B cell (primary cell): ENCODE data around the gene GDF2. TPM values are rescaled to one million over a fixed set of nuclear protein-coding genes. Genes with fewer than 3 reads are reported as not detected.

Experiments used
- ATAC-seq: fragments of 200-7000 bp; cut with Tn5 transposase; one replicate; pipeline ENCODE4 v1.10.0; 2021; ENCODE audit warnings: low read depth, mild to moderate bottlenecking, moderate number of reproducible peaks, moderate library complexity
- CTCF ChIA-PET: fragments of 350-600 bp; sonication (Branson Sonifier 250); formaldehyde crosslinking; loops from one replicate; lab custom pipeline; 2021; ENCODE audit warnings: antibody characterized with exemption, inconsistent platforms; lab: Charles Lee
- POLR2A ChIA-PET: fragments of 350-600 bp; sonication (Branson Sonifier 250); formaldehyde crosslinking; loops from one replicate; lab custom pipeline; 2021; ENCODE audit warnings: antibody characterized with exemption; lab: Charles Lee
- DNase-seq: peaks from one replicate; pipeline ENCODE4 v3.0.0; 2013
- H2AFZ ChIP-seq: 2 replicates; pipeline ENCODE4 v1.6.1; 2012; ENCODE audit warnings: mild to moderate bottlenecking, low read depth, low read length; ENCODE audit not compliant: insufficient read depth, poor library complexity, severe bottlenecking
- H3K27ac ChIP-seq, 2 donors: 1 replicate in 1 of 2; 2 replicates in 1 of 2; pipeline ENCODE4 v1.5.1; 2012 to 2013; ENCODE audit warnings: low read length in 2 of 2, mild to moderate bottlenecking in 2 of 2, moderate library complexity in 1 of 2
- H3K27me3 ChIP-seq, 4 experiments: fragments of 200-600 bp in 1 of 4; sonication (generic) in 1 of 4; replicated peaks in 1 of 4; 1 replicate in 2 of 4; 2 replicates in 2 of 4; pipeline versions ENCODE4 v1.6.1 to v1.7.0; 2013 to 2016; ENCODE audit warnings: low read length in 3 of 4, mild to moderate bottlenecking in 2 of 4, mixed read lengths in 1 of 4, moderate library complexity in 1 of 4; ENCODE audit not compliant: insufficient read depth in 4 of 4, control insufficient read depth in 3 of 4; ENCODE audit errors: control extremely low read depth in 1 of 4
- H3K36me3 ChIP-seq, 2 experiments: replicated peaks in 1 of 2; 1 replicate in 1 of 2; 2 replicates in 1 of 2; pipeline versions ENCODE4 v1.6.1 to v1.7.1; 2013; ENCODE audit warnings: low read length in 1 of 2; ENCODE audit not compliant: insufficient read depth in 2 of 2, control insufficient read depth in 1 of 2; ENCODE audit errors: control extremely low read depth in 1 of 2, extremely low read depth in 1 of 2
- H3K4me1 ChIP-seq, 2 donors: fragments of 200-600 bp in 1 of 2; sonication (generic) in 1 of 2; 1 replicate in 1 of 2; 2 replicates in 1 of 2; pipeline versions ENCODE4 v1.5.1 to v1.6.1; 2013 to 2017; ENCODE audit warnings: low read length in 2 of 2; ENCODE audit not compliant: control insufficient read depth in 2 of 2, insufficient read depth in 2 of 2
- H3K4me2 ChIP-seq: replicated peaks from 2 replicates; pipeline ENCODE3; 2012; ENCODE audit warnings: mild to moderate bottlenecking, low read depth, low read length; ENCODE audit not compliant: poor library complexity, severe bottlenecking
- H3K4me3 ChIP-seq, 5 experiments: fragments of 200-600 bp in 1 of 5; sonication (generic) in 1 of 5; 1 replicate in 3 of 5; 2 replicates in 2 of 5; pipeline versions ENCODE4 v1.5.1 to v1.7.0; 2011 to 2016; ENCODE audit warnings: low read length in 4 of 5, mild to moderate bottlenecking in 4 of 5, low read depth in 2 of 5, control low read depth in 1 of 5, moderate library complexity in 1 of 5; ENCODE audit not compliant: insufficient read depth in 1 of 5; ENCODE audit errors: control extremely low read depth in 1 of 5, extremely low read depth in 1 of 5
- H3K79me2 ChIP-seq: fragments of 200-600 bp; sonication (generic); one replicate; pipeline ENCODE4 v1.6.0; 2016; ENCODE audit warnings: low read length; ENCODE audit not compliant: control insufficient read depth, insufficient read depth
- H3K9ac ChIP-seq: fragments of 200-600 bp; sonication (generic); 2 replicates; pipeline ENCODE4 v1.6.1; 2017; ENCODE audit warnings: mild to moderate bottlenecking, low read length, moderate library complexity
- H3K9me3 ChIP-seq, 3 donors: one replicate each; pipeline versions ENCODE4 v1.6.1 to v1.7.1; 2013; ENCODE audit warnings: low read length in 2 of 3; ENCODE audit not compliant: control insufficient read depth in 2 of 3, insufficient read depth in 1 of 3; ENCODE audit errors: control extremely low read depth in 1 of 3
- H4K20me1 ChIP-seq: 2 replicates; pipeline ENCODE4 v1.6.0; 2012; ENCODE audit warnings: mild to moderate bottlenecking, low read length; ENCODE audit not compliant: insufficient read depth, control insufficient read depth, poor library complexity, severe bottlenecking
- H3K27ac Mint-ChIP-seq: one replicate; pipeline ENCODE4 v1.8.0; 2021; ENCODE audit warnings: mixed read lengths
- H3K27me3 Mint-ChIP-seq: one replicate; pipeline ENCODE4 v1.8.0; 2021; ENCODE audit warnings: mixed read lengths
- H3K4me1 Mint-ChIP-seq: one replicate; pipeline ENCODE4 v1.8.0; 2021; ENCODE audit warnings: mixed read lengths
- H3K4me3 Mint-ChIP-seq: one replicate; pipeline ENCODE4 v1.8.0; 2021; ENCODE audit warnings: mixed read lengths
- H3K9me3 Mint-ChIP-seq: one replicate; pipeline ENCODE4 v1.8.0; 2022; ENCODE audit warnings: mixed read lengths; ENCODE audit not compliant: insufficient read depth
- EZH2 ChIP-seq: IDR thresholded peaks from 2 replicates; pipeline ENCODE4 v1.6.1; 2012; ENCODE audit warnings: borderline replicate concordance, low read depth, mild to moderate bottlenecking, moderate library complexity, low read length; ENCODE audit not compliant: insufficient read depth, poor library complexity, severe bottlenecking
- WGBS: methylation state at CpG from one replicate; pipeline ENCODE4 v1.1.5; 2013; ENCODE audit warnings: missing lambda C conversion rate; ENCODE audit not compliant: insufficient coverage; 5-methylcytosine and 5-hydroxymethylcytosine counted together
- intact Hi-C: fragments of 100-400 bp; cut with micrococcal nuclease; formaldehyde crosslinking; loops from one replicate; pipeline ENCODE4 v1.10.0; 2022
- polyA plus RNA-seq: library from polyadenylated mRNA; depleted of rRNA; stranded (reverse); fragments of >200 nt; gene quantifications from 2 replicates; pipeline ENCODE4 v1.2.3, GENCODE V29; 2012
- total RNA-seq, 2 donors: library from RNA; stranded (reverse); fragments of 120-200 nt in 1 of 2; gene quantifications; 1 replicate in 1 of 2; 2 replicates in 1 of 2; pipeline versions ENCODE4 v1.2.3 to v1.2.4, GENCODE V29; 2013 to 2022
- TF ChIP-seq, protein P1 (sequence below): fragments of 200-600 bp; IDR thresholded peaks from one replicate; pipeline ENCODE4 v1.8.0; 2022; ENCODE audit warnings: antibody characterized with exemption, mild to moderate bottlenecking

The GDF2 gene
- total and polyA plus RNA-seq, 2 donors (not counting 1 experiment from before 2014, with no cell fraction given): not detected

DNA sequence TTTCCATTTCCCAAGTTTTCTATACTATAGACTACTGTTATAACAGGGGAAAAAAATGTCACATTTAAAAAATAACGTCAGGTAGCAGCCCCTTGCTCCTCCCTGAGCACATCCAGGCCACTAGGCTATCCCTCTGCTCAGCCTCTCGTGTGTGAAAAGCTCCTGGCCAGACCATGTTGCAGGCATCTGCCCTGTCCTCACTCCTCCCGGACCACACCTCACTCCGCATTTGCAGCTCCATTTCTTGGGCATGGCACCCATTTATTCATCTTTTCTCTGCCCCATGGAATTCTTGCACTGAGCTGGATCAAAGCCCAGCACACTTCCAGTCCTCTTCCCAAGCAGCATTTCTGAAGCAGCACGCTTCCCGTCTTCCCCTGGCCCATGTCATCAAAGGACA is 1.4 kb upstream of the GDF2 start:
- TF ChIP-seq EZH2: no peak
- TF ChIP-seq, protein P1, sequence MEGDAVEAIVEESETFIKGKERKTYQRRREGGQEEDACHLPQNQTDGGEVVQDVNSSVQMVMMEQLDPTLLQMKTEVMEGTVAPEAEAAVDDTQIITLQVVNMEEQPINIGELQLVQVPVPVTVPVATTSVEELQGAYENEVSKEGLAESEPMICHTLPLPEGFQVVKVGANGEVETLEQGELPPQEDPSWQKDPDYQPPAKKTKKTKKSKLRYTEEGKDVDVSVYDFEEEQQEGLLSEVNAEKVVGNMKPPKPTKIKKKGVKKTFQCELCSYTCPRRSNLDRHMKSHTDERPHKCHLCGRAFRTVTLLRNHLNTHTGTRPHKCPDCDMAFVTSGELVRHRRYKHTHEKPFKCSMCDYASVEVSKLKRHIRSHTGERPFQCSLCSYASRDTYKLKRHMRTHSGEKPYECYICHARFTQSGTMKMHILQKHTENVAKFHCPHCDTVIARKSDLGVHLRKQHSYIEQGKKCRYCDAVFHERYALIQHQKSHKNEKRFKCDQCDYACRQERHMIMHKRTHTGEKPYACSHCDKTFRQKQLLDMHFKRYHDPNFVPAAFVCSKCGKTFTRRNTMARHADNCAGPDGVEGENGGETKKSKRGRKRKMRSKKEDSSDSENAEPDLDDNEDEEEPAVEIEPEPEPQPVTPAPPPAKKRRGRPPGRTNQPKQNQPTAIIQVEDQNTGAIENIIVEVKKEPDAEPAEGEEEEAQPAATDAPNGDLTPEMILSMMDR: no peak
- no peak overlapping the region for H3K4me3 Mint-ChIP-seq
- WGBS: 81% methylated on average over 6 of the region's 6 CpGs
- Histone ChIP-seq H3K4me2 (no peak overlapping the region), H4K20me1 (no peaks in the 10 kb centered on the region), H3K9me3 (no peaks in the 10 kb centered on the region), H3K27ac (no peak overlapping the region), H3K36me3 (no peaks in the 10 kb centered on the region), H2AFZ (no peak overlapping the region), H3K27me3 (no peaks in the 10 kb centered on the region), H3K79me2 (no peaks in the 10 kb centered on the region), H3K9ac (no peak overlapping the region), H3K4me3 (no peak overlapping the region), H3K4me1 (no peaks in the 10 kb centered on the region)
- no peaks in the 10 kb centered on the region for H3K4me1 Mint-ChIP-seq
- no peak overlapping the region for H3K27ac Mint-ChIP-seq
- ChIA-PET POLR2A (no interaction called here), CTCF (no interaction called here)
- peaks cover 8% of the 10 kb centered on the region for H3K27me3 Mint-ChIP-seq
- H3K9me3 Mint-ChIP-seq: no peaks in the 10 kb centered on the region
- intact Hi-C loops: no loop called here
- no peak for DNase-seq
- ATAC-seq: no peak

DNA sequence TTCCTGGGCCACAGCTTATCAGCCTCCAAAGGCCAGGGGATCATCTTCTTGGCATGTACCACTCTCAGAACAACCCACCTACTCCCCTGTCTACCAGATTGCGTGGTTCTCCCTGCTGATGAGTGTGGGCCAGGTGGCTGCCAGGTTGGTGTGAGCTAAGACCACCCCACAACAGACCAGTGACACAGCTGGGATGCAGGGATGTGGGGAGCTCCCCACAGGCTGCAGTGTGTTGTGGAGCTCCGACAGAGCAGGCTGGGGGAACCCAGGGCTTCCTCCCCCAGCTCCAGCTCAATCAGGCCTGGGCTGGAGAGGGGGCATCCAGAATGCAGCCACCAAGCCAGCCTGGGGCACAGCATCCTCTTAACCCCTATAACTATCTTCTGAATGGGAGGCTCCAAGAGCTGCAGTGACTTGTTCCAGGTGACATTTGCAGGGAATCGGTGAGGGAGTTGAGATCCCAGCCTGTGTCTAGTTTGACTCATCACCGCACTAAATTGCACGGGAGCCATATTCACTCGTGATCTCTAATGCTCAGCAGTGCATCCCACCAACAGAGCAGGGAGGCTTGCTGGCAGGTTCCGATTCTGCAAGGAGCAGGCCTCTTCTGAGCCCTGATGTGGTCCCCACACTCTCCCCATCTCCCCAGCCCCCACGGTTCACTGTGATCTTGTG is 596 bp upstream of the GDF2 start:
- Histone ChIP-seq H3K27me3 (no peaks in the 10 kb centered on the region), H3K9me3 (no peaks in the 10 kb centered on the region), H3K4me1 (no peaks in the 10 kb centered on the region), H3K4me2 (no peak overlapping the region), H3K36me3 (no peaks in the 10 kb centered on the region), H3K79me2 (no peaks in the 10 kb centered on the region), H4K20me1 (no peaks in the 10 kb centered on the region), H3K9ac (no peak overlapping the region), H3K4me3 (no peak overlapping the region), H3K27ac (no peak overlapping the region), H2AFZ (no peak overlapping the region)
- Mint-ChIP-seq H3K27me3 (peaks cover 8% of the 10 kb centered on the region), H3K27ac (no peak overlapping the region), H3K4me1 (no peaks in the 10 kb centered on the region), H3K9me3 (no peaks in the 10 kb centered on the region), H3K4me3 (no peak overlapping the region)
- ChIA-PET CTCF (no interaction called here), POLR2A (no interaction called here)
- 91% methylated on average over 6 of the region's 8 CpGs for WGBS
- no peak for DNase-seq
- TF ChIP-seq EZH2: no peak
- TF ChIP-seq, protein P1: no peak
- intact Hi-C loops: no loop called here
- no peak for ATAC-seq
